GM19328 (cell line): ENCODE data around the gene DMGDH.

Experiments used
- ATAC-seq: cut with Tn5 transposase; IDR thresholded peaks from one replicate; pipeline ENCODE4 v1.9.1; 2021; ENCODE audit warnings: mild to moderate bottlenecking, moderate library complexity; ENCODE audit not compliant: unreplicated experiment

DMGDH gene

DNA sequence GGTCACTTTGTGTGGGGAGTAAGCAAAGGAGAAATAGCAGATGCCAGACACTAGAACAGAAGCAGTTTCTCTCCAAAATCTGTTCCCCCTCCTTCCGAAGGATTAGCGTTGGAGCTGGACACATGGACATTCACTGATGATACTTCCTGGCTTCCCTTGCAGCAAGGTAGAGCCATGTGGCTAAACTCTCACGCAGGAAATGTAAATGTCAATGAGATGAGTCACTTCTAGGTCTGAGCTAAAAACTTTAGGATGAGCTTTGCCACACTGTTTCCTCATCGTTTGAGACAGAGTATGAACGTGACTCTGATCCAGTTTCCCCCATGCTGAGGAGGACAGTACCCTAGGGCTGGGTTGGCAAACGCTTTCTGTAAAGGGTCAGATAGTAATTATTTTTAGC lies 5.2 kb upstream of the DMGDH start:
- no peak for ATAC-seq

DNA sequence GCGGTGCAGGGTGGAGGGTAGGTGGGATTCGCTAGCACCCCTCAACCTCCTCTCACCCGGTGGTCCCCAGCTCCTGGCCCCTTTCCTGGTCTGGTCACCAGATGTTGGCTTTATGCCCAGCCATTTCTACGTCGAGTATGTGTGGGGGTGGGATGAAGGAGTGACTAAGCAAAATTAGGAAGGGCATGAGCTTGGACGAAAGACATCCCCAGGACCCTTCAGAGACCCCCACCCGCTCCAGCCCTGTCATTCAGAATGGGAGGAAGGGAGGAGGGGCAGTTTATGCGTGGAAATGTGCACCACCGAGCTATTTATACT lies 835 bp upstream of the DMGDH start:
- no peak for ATAC-seq

DNA sequence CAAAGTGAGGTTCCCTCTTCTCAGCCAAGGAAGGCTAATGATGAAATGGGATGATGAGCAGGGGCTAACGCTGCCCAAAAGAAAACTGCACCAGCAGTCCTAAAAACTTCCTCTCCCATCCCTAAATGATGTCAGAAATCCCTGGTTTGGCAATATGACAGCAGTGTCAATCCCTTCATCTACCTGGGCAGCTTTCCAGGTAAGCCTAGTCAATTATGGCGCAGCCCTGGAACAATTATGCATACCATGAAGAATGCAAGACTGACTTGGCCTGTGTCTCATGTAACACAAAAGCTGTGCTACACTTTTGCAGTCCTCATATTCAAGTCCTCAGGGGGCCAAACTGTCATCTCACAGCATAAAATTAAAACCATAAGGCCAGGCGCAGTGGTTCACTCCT lies 7.0 kb downstream of the DMGDH start:
- ATAC-seq, result no peak

DNA sequence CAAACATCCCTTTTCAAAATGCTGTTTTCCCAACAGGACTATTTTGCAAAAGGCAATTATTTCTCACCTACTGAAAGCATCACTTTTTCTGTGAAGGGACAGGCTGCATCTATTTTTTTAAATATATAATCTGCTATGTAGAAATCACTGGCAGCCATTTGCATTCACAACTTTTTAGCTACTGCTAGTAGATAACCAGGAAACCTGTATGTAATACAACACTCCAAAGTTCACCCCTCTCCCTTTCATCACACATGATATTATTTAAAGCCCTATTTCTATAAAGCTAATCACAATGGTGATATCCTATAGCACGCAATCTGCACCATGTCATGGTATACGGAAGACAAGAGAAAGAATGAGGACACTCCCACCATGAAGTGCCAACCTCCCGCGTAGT lies 9.8 kb downstream of the DMGDH start:
- no peak for ATAC-seq

DNA sequence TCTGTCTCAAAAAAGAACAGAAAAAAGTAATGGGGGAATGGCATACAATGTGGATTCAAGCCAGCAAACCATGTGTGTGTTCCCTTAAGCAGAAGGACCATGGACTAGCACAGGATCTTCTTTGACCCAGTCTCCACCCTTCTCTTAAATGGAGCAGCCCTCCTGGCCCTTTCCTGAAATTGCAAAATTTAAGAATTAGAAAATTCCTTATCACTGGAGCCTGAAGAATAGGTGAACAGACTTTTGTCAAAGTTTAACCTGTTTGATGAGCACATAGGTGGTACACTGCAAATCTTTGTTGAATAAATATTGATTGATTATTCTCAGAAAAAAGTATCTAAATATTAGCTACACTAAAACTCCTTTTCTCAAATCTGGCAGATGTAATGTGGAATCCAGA lies 12.6 kb downstream of the DMGDH start:
- ATAC-seq, result no peak

DNA sequence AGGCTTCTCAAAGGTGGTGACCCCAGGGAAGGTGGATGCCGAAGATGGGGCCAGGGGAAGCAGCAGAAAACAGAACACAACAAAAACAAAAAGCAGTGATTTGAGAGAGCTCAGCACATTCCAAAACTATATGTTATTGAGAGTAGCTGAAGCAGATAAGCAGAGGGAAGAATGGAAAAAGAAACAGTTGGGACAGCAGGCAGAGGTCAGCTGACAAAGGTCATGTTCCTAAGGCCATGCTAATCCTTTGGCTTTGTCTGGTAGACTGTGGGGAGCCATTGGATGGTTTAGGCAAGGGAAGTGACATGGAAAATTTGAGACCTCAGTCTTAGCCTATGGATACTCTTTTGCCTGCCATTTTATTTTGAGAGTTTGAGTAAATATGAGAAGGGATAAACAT lies 14.5 kb downstream of the DMGDH start:
- ATAC-seq, result no peak

DNA sequence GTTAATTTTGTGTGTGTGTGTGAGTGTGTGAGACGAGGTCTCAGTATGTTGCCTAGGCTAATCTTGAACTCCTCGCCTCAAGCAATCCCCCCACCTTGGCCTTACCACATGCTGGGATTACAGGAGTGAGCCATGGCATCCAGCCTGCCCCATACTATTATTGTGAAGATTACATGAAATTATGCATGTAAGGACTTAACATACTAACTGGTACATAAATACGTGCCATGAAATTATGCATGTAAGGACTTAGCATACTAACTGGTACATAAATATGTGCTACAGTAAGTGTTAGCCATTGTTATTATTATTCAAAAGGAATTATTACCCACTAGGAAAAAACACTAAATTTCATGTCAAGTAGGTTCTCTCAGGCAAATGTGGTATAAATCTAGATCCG lies 16.2 kb downstream of the DMGDH start:
- ATAC-seq, result no peak

DNA sequence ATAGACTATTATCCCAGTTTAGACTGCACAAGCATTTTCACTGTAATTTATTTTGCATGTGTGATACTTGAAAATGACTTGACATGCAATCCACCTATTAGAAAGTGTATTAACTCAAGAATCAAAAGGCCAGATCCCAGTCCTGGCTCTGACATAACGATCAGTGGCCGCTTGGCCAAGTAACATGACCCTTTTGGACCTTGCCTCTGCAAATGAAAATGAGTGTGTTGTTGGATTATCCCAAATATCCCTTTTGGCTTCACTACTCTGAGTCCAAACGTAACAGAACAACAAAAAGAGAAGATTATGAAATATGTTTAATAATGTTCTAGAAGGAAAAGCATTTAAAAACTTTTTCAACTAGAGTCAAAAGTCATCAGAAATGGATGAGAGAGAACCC lies 19.0 kb downstream of the DMGDH start:
- ATAC-seq, result no peak

DNA sequence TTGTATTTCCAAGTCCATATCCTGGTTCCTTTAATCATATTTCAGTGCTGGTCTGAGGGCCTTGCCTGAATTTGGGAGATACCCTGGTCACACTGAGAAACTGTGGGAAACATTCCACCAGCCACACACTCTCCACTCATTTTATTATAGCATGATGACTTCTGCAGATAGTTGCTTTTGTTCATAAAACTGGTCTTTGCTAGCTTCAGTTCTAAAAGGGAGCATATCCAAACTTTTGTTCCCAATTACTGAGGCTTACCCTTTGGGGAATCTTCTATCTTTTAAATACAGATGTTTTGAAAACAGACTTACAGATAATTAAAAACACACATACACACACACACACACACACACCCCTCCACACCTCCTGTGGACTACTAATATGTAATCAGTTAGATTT lies 21.0 kb downstream of the DMGDH start:
- no peak for ATAC-seq

DNA sequence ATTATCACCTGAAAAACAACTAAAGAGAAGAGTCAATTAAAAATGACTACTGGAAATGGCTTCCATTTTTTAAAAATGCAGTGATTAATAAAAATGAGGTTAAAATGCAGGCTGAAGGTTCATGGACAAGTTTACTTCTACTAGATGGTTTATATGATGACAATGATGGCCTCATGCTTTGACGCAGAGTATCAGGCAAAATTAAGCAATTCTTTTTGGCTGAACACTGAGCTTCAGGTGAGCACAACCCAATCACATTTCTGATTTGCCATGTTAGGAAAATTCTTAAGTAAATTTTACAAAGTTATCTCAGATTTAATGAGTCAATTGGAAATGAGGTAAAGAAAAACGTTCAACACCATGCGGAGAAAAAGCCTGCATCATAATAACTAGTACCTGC lies 22.3 kb downstream of the DMGDH start:
- ATAC-seq, result no peak

DNA sequence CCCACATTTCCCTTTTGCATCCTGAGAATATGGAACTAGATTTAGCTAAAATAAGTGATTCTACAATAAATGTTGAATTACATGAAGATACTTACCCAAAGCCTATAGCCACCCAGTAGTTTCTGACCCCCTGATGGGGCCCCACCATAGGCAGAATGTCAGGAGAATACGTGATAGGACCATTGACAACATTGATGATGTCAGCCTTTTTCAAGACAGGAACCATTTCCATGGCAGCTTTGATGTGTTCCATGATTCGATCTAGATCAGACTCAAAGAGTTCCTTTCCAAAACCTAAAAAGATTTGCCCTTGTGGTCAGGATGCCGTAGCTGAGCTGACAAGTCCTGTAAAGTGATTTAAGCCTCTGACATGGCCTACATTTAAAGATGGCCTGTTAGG lies 27.3 kb downstream of the DMGDH start:
- ATAC-seq, result no peak

DNA sequence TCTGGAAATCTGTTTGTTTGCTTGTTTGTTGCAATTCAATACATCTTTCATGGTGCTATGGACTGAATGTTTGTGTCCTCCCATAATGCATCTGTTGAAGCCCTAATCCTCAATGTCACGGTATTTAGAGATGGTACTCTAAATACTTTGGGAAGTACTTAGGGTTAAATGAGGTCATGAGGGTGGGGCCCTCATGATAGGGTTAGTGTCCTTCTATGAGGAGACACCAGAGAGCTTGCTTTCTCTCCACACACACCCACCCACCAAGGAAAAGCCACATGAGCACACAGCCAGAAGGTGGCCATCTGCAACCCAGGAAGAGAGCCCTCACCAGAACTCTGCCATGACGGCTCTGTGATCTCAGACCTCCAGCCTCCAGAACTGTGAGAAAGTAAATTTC lies 32.7 kb downstream of the DMGDH start:
- ATAC-seq, result no peak

DNA sequence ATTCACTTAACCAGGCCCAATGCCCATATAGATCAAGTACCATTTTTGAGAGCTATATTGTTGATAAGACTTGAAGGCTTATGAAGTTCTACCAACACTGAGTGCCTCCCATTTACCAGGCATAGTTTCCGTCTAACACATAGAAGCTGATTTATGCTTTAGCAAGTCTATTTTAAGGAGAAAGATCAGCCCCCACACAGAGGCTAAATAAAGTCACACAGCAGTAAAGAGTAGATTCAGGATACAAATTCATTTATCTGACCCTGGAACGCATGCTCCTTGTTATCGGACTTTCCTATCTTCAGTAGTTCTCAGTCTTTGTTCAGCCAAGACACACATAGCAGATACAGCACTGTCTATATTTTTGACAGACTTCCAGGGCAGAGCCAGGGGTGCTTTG lies 34.2 kb downstream of the DMGDH start:
- ATAC-seq, result no peak

DNA sequence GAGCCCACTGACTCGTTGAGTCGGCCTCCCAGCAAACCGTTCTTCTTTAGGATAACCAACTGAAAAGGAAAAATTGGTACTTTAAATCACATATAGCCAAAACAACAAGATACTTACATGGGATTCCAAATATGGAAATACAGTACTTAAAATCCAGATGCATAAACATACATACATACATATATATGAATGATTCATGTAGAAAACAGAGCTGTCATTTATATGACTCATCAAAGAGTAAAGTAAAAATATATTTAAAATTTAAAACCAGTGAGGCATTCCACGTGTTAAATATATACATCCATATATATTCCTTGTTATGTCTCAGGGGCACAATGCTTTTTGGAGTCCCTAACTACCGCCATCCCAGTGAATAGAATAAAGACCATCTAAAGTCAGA lies 36.7 kb downstream of the DMGDH start:
- no peak for ATAC-seq

DNA sequence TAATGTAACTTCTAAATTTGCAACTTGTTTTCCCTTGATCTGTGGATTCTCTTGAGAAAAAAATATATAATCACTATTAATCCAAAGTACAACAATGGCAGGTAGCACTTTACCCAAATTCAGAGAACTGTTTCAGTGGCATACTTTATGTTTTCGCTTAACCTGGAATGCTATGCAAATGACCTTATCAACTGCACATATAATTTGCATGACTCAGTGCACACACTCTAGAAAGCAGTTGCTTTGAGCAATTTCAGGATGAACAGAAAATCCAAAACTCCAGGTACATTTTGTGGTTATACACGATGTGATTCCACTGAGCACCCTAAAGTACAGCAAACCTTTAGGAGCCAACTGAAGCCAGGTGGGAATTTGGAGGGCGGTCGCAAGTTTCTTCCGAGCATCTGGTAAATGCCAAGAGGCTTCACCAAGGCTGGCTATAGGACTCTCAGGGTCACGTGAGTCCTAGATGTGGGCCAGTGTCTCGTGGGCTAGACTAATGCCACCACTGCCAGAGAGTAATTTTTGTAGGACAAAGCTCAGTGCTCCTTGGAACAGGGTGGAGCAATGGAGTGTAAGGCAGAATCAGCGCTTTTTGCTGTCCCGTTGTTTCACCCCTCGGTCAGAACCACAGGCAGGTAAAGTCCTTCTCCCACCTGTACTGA lies 37.3 kb downstream of the DMGDH start:
- no peak for ATAC-seq

DNA sequence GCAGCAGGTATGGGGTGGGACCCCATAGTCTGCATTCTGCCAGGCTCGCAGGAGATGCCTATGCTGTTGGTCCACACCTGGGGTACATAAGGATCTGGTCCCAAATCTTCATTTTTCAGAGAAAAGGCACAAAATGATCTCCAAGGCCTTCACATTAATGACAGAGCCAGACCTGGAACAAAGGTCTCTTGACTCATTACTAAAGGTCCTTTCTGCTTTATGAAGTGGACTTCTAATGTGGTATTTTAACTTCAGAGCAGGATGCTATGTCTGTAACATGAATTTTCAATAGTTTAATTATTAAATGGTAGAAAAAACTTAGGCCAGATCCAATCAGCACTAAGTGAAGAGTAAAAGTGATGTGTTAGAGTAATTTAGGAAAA lies 38.0 kb downstream of the DMGDH start:
- no peak for ATAC-seq

DNA sequence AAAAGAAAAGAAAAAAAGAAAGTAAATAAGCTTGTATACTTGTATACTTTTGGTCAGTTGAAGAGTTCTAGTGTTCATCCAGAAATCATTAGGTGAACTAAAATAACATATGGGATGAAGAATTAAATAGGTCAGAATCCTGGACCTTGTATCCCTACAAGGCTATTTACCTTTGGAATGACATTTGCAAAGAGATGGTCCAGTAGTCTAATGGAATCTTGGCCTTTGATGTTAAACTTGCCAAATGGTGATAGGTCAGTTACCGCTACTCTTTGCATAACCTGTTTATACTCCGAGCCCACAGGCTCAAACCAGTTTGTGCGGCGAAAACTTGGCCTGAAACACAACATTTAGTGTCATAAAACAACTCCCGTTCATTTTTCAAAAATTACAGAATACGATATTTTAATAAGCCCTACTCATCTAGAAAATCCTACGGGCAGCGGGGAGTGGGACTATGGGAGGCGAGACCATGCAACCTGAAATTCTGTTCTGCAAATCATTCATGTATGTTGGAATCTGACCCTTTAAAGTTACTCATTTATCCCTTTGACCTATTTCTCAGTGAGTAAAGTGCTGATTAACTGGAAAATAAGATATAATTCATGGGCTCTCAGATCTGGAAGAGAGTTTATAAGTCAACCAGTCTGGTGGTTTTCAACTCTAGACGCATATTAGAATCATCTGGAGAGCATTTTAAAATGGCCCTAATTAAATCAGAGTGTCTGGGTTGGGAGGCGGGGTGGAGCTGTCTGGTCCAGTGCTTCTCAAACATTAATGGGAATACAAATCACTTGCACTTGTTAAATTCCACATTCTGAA lies 38.6 kb downstream of the DMGDH start:
- no peak for ATAC-seq

DNA sequence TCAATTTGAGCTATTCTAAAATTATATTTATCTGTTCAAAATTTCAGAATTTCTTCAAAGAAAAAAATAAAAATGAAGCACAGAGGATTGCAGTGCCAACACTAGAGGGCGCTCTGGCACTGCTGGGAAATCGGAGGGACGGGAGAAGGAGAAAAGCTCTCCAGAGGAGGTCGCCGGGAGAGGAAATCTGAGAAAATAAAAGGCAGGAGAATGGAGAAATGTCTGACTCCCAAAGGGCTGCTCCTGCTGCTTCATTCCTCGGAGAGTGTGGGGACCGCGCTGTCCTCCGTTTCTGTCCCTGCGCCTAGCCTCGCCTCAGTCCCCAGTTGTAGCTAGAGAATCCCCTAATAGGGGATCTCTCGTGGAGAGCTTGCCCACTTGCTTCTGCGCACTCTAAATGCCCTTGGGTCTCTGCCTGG lies 44.4 kb downstream of the DMGDH start:
- ATAC-seq, result no peak

DNA sequence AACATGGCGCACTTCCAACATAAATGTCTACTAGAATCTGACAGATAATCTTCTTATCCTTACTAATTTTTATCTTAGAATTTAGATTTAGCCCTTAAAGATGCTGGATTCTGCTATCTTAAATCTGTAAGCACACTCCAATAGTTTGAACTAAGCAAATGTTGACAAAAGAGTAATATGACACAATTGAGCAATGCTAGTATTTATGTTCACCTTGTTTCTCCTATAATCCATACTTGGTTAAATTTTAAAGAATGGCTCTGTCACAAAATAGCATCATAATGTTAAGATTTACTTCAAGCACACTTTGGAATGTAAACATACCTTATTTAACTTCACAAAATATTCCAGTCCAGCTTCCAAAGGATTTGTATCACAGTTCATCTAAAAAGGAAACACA lies 45.5 kb downstream of the DMGDH start:
- no peak for ATAC-seq

DNA sequence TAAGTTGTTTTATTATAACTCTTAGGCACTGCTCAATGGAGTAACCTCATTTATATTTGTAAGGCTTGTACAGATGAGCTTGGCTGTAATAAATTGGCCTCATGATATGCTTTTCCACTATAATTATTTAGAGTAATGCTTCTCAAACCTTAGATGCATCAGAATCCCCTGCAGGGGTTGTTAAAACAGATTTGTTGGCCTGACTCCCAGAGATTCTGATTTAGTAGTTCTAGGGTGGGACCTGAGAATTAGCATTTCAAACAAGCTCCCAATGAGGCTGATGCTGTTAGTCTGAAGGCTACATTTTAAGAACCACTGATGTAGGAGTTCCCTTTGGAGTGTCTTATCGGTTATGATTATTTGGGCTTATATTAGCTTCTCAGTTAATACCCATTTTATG lies 46.1 kb downstream of the DMGDH start:
- ATAC-seq, result no peak

DNA sequence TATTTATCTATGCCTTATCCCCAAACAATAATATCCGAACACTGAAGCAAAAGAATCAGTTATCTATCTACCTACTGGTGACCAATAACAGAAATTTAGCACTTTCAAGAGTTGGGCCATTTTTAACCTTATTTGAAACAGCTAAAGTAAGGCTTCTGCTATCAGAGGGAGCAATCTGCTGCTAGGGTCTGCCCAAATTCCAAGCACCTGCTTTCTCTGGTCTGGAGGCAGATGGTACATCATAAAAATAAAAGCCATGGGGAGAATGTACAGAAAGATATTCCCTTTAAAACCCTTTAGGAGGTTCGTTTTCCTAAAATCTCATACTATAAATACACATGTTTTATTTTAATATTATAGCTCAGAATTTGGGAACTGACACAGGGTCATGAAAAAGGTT lies 46.7 kb downstream of the DMGDH start:
- ATAC-seq, result no peak

DNA sequence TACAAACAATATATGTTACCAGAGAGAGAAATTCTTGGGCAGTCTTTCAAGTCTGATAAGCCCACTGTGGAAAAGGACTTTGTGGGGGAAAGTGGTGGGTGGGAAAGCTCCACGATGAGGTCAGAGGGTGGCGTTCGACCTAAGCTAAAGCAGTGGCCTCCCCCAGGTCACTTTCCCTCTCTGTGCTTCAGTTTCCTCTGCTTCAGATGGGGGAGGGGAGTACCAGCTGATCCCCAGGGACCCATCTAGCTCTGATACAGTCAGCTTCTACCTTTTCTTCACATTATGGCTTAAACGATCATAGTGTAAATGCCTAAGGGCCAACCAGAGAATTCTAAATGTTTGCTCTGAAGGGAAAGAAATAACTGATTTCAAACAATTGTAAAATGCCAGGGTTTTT lies 47.7 kb downstream of the DMGDH start:
- no peak for ATAC-seq
